Measurements from ENCODE around the gene SYNPO. TPM values are rescaled to one million over a fixed set of nuclear protein-coding genes. Genes with fewer than 3 reads are reported as not detected.

Gene SYNPO
- total RNA-seq, 2 donors from 2014 or later: 4.2 to 4.5 TPM

DNA sequence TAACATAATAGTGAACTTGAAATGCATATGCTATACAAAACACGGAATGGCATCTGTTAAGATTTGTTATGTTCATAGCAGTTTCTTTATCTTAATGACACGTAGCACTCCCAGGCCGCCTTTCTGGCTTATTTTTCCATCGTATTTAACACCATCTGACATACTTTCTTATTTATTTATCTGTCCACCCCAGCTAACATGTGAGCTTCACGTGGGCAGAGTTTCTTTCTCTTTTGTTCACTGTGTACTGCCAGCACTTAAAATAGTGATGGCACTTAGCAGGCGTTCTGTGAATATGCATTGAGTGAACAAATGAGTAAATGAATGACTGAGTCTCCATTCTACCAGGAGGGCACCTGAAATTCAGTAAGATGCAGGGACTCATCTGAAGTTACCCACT, 29.4 kb upstream of the SYNPO start:
- no peak overlapping the region for H3K27ac ChIP-seq (ENCODE audit: low read depth, low read length)
- H3K27me3 Mint-ChIP-seq (ENCODE audit: insufficient read depth): peaks cover 4% of the 10 kb centered on the region
- no peaks in the 10 kb centered on the region for H3K27me3 ChIP-seq (ENCODE audit: control insufficient read depth, insufficient read depth, low read length, poor library complexity, severe bottlenecking)
- H3K4me3 Mint-ChIP-seq: no peak overlapping the region
- peaks cover 17% of the 10 kb centered on the region for H3K4me1 ChIP-seq (ENCODE audit: control insufficient read depth, insufficient read depth, low read length)
- H3K9ac ChIP-seq (ENCODE audit: extremely low read depth, low read length, poor library complexity, severe bottlenecking): no peak overlapping the region
- H3K36me3 Mint-ChIP-seq (ENCODE audit: low read depth): no peaks in the 10 kb centered on the region
- WGBS, 2 experiments (ENCODE audit: insufficient coverage in 1 of 2, insufficient read length in 1 of 2): 86 to 93% methylated on average over 4 to 6 of the region's 6 CpGs
- no peak overlapping the region for H3K4me3 ChIP-seq (ENCODE audit: low read length)
- H3K36me3 ChIP-seq (ENCODE audit: control insufficient read depth, insufficient read depth, low read length): no peaks in the 10 kb centered on the region
- no peak overlapping the region for H3K27ac Mint-ChIP-seq
- DNase-seq: no peak
- no peaks in the 10 kb centered on the region for H3K9me3 Mint-ChIP-seq
- H3K4me1 Mint-ChIP-seq: peaks cover 42% of the 10 kb centered on the region
- TF ChIP-seq CTCF (conservative IDR thresholded peaks at IDR 0.05): no peak
- no peaks in the 10 kb centered on the region for H3K9me3 ChIP-seq (ENCODE audit: control insufficient read depth, low read length)

DNA sequence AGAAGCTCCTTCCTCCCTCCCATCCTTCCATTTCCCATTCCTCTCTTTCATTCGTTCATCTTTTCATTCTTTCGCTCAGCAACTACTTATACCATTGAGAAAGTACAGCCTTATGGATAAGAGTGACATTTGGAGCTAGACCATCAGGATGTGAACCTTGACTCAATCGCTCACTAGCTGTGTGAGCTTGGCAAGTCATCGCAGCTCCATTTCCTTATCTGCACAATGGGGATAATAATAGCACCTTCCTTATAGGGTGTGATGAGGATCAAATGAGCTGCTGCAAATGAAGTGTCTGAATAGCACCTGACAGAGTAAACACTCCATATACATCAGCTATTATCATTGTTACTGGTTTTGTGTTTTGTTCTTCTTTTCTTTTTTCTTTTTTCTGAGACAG, 28.1 kb upstream of the SYNPO start:
- H3K27ac ChIP-seq (ENCODE audit: low read depth, low read length): no peak overlapping the region
- 67 to 90% methylated on average over 1 to 4 of the region's 4 CpGs for WGBS, 2 experiments (ENCODE audit: insufficient coverage in 1 of 2, insufficient read length in 1 of 2)
- H3K27me3 Mint-ChIP-seq (ENCODE audit: insufficient read depth): peaks cover 4% of the 10 kb centered on the region
- H3K9me3 ChIP-seq (ENCODE audit: control insufficient read depth, low read length): no peaks in the 10 kb centered on the region
- peaks cover 18% of the 10 kb centered on the region for H3K4me1 ChIP-seq (ENCODE audit: control insufficient read depth, insufficient read depth, low read length)
- H3K4me3 ChIP-seq (ENCODE audit: low read length): no peak overlapping the region
- H3K27ac Mint-ChIP-seq: no peak overlapping the region
- DNase-seq: no peak
- no peaks in the 10 kb centered on the region for H3K9me3 Mint-ChIP-seq
- no peak for TF ChIP-seq CTCF (conservative IDR thresholded peaks at IDR 0.05)
- H3K4me1 Mint-ChIP-seq: peaks cover 40% of the 10 kb centered on the region
- no peaks in the 10 kb centered on the region for H3K36me3 Mint-ChIP-seq (ENCODE audit: low read depth)
- H3K36me3 ChIP-seq (ENCODE audit: control insufficient read depth, insufficient read depth, low read length): no peaks in the 10 kb centered on the region
- no peaks in the 10 kb centered on the region for H3K27me3 ChIP-seq (ENCODE audit: control insufficient read depth, insufficient read depth, low read length, poor library complexity, severe bottlenecking)
- no peak overlapping the region for H3K9ac ChIP-seq (ENCODE audit: extremely low read depth, low read length, poor library complexity, severe bottlenecking)
- no peak overlapping the region for H3K4me3 Mint-ChIP-seq

DNA sequence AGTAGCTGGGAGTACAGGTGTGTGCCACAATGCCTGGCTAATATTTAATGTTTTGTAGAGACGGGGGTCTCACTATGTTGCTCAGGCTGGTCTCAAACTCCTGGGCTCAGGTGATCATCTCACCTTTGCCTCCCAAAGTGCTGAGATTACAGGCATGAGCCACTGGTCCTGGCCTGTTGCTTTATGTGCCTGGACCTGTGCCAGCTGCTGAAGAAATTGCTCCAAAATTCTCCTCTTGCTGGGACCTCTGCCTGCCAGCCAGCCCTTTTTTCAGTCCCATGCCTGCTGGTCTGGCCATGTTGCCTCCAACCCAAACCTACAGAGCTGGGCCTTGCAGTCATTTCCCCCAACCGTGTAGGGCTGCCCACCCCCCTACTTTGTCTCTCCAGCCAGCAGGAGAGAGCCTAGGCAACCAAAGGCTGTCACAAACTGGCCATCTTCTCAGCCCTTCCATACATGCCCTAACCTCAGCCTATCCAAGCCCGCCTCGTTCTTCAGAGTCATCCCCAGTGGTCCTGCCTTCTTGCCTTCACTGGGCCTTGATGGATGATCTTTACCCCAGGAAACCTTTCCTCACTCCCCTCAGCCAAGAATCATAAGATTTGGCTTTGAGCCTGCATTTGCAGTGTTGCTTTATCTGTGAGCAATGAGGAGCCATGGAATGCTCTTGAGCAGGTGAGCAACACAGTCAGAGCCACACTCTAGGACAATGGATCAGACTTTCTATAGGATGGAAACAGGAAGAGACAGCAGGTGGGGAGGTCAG, 27.4 kb upstream of the SYNPO start:
- H3K4me1 ChIP-seq (ENCODE audit: control insufficient read depth, insufficient read depth, low read length): peaks cover 18% of the 10 kb centered on the region
- no peak overlapping the region for H3K27ac ChIP-seq (ENCODE audit: low read depth, low read length)
- H3K9ac ChIP-seq (ENCODE audit: extremely low read depth, low read length, poor library complexity, severe bottlenecking): no peak overlapping the region
- H3K9me3 ChIP-seq (ENCODE audit: control insufficient read depth, low read length): no peaks in the 10 kb centered on the region
- no peak for TF ChIP-seq CTCF (conservative IDR thresholded peaks at IDR 0.05)
- Mint-ChIP-seq H3K36me3 (ENCODE audit: low read depth) (no peaks in the 10 kb centered on the region), H3K4me3 (no peak overlapping the region), H3K9me3 (no peaks in the 10 kb centered on the region), H3K27me3 (ENCODE audit: insufficient read depth) (peaks cover 4% of the 10 kb centered on the region), H3K4me1 (peaks cover 43% of the 10 kb centered on the region), H3K27ac (no peak overlapping the region)
- H3K36me3 ChIP-seq (ENCODE audit: control insufficient read depth, insufficient read depth, low read length): no peaks in the 10 kb centered on the region
- no peak overlapping the region for H3K4me3 ChIP-seq (ENCODE audit: low read length)
- 91% methylated on average over 1 to 4 of the region's 4 CpGs for WGBS, 2 experiments (ENCODE audit: insufficient coverage in 1 of 2, insufficient read length in 1 of 2)
- DNase-seq: no peak
- H3K27me3 ChIP-seq (ENCODE audit: control insufficient read depth, insufficient read depth, low read length, poor library complexity, severe bottlenecking): no peaks in the 10 kb centered on the region
